Right hindlimb (tissue), 1 donor: ENCODE data around the gene TAF15.

Source experiments
- DNase-seq: peaks from one replicate; pipeline ENCODE4 v3.0.0-alpha.2; 2018

The TAF15 gene

DNA sequence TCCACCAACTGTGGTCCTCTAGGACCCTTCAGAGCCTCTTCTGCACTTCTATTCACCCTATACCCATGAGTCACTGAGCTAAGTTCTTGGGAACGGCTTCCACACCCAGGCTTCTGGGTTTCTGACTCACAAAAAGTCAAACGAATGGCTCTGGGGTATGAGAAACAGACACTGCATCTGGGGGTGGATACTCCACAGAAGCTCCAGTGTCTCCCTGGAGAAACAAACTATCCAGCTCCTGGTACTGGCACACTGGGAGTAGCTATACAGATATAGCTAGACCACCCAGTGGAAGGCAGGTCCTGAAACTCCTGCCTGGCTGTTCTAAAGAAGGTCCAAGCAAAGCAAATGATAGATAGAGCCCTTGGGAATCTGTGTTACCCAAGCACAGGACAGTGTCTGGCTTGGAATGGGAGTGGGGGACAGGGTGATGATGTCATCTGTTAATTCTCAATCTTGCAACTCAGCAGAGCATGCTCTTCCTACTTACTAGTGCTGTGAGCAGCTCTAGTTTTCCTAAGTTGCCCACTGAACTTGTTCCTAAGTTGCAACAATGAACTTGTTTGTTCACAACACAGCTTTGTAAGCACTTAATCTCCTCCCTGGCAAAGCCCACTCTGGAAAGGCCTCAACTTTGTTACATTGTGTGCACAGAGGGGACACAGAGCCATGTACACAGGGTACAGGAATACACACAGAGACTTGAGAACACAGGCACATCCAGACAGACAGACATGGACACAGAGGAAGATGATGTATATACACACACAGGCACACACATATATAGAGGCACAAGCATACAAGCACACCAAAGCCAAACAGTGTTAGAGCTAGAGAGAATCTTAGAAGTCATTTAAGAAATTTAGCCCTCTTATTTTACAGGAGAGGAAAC, 20.6 kb upstream of the TAF15 start:
- no peak for DNase-seq

DNA sequence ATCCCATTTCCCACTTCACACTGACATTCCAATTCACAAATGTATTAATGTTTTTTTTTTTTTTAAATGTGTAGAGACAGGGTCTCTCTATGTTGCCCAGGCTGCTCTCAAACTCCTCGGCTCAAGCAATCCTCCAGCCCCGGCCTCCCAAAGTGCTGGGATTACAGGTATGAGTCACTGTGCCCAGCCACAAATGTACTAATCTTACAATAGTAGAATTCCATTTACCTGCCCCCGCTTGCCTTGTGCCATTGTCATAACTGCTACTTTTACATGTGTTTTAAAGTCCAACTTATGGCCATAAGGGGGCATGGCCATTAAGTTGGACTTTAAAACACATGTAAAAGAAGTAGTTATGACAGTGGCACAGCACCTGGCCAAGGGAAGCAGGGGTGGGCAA, 18.4 kb upstream of the TAF15 start:
- DNase-seq: no peak

DNA sequence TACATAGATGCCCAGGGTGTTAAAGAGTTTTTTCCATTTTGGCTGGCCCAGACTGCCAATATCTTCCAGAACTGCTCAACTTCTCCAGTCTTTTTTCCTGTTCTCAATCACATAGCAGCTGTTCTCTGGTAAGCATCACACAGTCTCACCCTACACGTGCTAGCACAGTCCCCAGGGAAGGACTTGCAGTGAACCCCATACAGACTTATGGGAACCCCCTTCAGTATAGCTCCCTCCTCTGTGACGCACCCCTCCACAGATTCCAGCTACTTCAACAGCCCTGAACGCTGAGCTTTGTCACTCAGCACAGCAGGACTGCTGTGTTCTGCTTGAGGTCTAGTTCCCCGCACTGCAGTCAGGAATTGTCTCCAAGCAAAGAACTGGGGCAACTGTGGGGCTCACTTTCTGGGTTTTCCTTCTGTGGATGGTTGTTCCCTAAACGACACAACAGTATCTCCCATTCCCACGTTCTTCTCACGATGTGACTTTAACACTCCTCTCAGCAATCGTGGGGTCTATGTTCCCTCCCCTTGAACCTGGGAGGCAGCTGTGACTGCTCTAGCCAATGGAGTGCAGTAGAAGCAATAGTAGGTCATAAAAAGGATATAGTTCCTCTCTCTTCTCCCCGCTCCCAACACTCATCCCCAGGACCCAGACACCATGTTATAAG, 17.5 kb upstream of the TAF15 start:
- DNase-seq: no peak

DNA sequence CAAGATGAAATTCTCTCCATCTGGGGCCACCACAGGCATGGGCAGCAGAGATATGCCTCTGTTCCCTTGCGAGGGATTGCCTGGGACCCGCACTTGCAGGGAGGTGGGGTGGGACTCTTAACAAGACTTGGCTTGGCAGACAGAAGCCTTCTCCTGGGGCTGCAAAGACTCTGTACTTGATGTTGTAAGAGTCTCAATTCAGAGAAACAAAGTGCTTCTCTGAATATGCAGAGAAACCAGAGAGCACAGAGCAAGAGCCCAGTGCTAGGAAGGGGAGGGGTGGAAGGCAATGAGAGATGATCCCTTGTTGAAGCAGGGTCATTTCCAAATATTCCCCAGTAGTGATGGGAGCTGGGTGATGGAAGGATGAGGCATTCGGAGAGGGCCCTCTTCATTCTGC, 16.0 kb upstream of the TAF15 start:
- no peak for DNase-seq

DNA sequence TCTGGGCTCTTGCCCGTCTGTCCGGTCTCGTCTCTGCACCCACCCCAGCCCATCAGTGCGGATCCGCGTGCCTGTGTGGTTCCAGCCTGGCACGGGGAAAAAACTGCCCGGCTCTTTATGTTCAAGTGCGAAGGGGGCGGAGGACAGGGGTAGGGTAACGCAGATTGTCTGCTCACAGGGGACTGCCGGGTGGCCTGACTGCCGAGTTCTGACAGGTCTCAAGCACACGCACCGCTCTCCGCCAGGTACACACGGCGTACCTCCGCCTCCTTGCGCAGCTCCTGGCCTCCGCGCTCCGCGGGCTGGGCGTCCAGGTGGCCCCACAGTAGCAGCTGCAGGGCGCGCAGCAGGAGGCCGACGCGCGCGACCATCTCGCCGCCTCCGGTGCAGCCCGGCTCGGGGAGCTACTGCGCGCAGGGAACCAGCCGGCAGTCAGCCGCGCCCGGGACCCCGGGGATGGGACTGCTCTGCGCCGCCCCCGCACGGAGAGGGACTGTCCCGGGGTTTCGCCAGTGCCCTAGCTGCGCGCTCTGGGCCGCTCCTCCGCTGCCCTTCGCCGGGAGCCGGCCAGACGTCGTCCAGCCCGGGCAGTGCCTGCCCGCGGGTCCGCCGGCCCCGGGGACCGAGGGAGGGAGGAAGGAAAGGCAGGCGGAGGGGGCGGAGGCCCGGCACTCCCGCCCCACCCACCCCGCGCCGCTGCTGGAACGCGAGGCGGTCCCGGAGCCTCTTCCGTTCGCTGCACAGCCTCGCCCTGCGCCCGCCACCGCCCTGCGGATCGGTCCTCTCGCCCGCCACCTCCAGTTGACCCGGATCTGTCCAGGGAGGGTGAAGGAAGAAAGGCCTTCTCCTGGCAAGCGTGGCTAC, 14.0 kb upstream of the TAF15 start, which contains the start of gene MMP28:
MMP28 (minus strand) TSS at position 635 of the 864 bp plus-strand sequence; CDS start at position 371, 264 bp downstream.
- peak; percentile 52 for DNase-seq

DNA sequence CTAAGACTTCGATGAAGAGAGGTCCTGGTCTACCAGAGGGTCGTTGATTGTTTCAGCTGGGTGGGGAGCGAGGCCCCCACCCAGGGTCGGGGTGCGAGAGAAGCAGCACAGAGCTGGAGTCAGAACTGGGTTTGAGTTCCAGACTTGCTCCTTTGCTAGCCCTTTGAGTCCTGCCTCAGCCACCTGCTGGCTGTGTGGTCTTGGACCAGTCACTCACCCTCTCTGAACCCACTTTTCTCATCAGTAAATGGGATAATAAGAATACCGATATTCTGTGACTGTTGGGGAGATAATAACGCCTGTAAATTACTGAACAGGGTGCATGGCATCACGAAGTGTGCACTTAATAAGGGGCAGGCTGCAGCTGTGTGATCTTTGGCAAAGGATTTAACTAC, 13.4 kb upstream of the TAF15 start:
- no peak for DNase-seq

DNA sequence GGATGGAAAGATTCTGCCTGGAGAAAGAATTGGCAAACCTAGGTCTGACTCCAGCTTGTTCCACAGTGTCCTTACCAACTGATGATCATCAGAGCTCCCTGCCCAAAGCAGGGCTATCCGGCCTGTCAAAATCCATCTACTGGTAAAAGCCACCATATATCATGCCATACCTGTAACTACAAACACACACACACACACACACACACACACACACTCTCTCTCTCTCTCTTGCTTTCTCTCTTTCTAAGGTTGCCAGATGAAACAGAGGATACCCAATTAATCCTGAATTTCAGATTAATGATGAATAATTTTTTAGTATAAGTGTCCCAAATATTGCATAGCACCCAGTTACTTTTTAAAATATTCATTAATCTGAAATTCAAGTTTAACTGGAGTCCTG, 12.3 kb upstream of the TAF15 start:
- DNase-seq: no peak

DNA sequence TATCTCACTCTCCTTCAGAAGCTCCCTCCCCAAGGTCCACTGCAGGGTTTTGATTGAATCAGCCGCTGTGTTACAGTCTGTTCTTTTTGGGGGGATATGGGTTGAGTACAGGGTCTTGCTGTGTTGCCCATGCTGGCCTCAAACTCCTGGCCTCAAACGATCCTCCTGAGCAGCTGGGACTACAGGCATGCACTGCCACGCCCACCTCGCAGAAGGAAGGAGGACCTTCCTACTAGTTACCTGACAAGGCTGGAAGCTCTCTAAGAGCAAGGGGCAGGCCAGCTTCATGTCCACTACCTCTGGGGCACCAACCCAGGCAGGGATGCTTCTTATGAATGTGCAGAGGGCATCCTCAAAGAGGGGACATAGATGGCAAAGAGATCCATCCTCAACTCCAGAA, 11.9 kb upstream of the TAF15 start:
- DNase-seq: no peak

DNA sequence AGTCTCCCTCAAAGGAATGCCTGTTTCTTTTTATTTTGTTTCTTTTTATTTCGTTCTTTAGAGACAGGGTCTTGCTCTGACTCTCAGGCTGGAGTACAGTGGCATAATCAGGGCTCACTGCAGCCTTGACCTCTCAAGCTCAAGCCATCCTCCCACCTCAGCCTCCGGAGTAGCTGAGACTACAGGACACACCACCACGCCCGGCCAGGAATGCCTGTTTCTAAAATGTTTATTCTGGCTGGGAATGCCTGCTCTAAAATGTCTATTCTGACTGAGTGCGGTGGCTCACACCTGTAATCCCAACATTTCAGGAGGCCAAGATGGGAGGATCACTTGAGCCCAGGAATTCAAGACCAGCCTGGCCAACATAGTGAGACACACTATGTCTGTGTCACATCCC, 11.4 kb upstream of the TAF15 start:
- DNase-seq: no peak

DNA sequence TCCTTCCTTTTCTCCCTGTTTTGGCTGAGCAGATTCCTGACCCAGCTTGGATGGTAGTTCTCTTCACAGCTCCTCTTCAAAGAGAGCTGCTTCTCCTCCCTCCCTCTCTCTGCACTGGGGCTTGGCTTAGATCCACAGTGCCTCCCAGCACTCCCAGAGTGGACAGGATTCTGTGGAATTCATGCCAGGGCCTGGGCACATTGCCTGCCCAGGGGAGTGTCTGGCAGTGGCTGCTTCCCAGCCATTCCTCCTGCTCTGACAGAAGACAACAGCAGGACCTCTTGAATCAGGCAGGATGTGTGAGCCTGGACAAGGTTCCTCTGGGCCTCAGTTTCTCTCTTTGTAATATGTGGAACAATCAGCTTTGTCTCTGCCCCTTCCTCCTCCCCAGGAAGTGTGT, 9.3 kb upstream of the TAF15 start:
- DNase-seq: peak; percentile 87

DNA sequence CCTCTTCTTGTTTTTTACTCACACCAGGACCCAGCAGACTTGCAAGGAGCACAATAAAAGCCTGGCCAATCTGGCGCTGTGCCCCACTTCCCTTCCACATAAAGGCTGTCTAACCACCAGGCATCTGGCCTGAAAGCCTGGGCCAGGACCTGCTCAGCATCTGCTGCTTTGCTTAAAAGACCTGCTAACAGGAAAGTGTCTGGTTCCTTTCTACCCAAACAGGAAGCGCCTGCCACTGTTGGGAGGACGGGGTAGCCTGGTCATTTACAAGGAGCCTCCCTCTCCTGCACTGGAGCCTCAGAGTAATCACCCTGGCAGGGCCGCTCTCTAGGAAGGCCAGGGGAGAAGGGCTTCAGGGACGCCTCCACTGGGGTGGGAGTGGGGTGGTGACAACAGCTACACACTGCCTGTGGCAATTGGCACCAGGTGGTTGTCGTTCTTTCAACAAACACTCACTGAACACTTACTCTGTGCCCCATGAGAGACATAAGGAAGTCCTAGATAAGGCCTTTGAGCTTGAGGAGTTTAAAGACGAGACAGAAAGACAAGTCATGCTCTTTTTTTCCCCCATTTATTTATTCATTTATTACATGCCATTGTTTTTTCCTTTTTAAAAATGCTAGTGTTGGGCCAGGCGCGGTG, 7.6 kb upstream of the TAF15 start:
- peak; percentile 82 for DNase-seq

DNA sequence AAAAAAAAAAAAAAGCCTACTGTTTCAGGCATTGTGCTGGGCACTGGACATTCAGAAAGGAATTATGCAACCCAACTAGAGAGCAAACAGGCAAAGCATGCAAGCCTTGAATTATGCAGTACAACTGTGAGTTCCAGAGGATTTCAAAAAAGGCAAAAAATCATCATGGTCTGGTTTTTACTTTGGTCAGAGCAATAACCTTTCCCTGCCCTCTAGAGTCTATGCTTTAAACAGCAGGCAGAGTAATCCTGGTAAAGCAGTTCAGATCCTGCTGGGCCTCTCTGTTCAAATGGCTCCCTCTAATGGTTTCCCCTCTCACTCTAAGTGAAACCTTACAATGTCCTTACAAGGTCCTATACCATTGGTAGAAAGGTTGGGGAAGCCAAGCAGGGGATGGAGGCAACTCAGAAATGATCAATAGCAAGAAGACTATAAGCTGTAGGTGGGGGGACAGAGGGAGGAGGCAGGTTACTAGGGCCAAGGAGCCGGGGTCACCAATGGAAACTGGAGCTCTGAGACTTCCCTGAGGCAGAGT, 4.6 kb upstream of the TAF15 start:
- peak; percentile 50 for DNase-seq

DNA sequence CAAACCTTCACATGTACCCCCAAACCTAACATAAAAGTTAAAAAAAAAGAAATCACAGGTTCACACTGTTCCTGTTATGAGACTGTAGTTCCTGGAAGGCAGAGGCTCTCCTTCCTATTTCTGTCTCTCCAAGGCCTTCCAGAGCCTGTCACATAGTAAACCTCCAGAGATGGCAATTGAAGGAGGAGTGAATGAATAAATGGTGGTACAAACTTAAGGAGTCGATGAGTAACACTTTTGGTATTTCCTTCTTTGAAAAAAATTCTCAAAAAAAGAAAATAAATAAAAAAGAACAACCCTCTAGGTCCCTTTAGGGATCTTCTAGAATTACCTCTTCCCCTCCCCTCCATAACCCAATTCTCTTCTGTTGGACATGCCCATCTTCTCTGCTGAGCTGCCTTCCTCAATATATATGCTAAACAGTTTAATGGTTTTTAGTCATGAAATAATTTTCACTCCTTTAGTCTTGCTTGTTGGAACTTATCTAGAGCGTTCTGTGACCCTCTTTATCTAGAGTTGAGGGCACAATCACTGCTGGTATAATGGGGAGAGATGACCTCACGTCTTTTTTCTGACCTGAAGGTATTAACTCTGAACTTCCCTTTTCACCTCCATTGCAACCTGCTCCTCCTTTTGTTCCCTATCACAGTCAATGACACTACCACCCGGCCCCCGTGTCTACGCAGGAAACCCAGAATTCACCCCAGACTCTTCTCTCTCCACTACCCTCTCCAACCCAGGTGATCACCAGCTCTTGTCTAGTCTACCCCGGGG, 1.7 kb upstream of the TAF15 start:
- no peak for DNase-seq

DNA sequence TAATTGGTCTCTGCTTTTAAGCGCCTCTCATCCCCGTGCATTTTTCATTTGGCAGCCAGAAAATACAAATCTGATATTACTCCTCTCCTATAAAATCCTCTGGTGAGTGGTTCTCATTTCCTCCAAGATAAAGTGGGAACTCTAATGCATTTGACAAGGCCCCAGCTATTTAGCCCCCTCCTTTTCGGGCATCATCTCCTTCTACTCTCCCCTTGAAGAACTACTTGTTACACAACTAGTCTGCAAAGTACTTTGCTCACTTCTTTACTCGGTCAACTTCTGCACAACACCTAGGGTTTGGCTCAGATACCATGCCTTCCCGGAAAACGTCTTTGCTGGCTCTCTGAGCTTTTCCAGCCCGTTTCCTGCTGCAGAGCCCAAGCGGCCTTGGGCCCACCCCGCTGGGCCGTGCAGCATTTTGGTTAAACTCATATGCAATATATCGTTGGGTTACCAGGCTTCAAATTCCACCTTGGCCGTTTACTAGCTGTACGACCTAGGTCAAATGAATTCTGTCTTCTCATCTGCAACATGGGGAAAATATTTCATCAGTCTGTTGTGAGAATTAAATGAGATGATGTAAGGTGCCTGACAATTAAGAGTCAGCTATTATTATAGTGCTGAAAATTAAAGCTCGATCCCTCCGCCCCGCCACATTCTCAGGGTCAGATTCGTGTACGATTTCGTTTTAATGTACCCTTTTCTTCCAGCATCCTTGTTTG, 883 bp upstream of the TAF15 start:
- DNase-seq: no peak

DNA sequence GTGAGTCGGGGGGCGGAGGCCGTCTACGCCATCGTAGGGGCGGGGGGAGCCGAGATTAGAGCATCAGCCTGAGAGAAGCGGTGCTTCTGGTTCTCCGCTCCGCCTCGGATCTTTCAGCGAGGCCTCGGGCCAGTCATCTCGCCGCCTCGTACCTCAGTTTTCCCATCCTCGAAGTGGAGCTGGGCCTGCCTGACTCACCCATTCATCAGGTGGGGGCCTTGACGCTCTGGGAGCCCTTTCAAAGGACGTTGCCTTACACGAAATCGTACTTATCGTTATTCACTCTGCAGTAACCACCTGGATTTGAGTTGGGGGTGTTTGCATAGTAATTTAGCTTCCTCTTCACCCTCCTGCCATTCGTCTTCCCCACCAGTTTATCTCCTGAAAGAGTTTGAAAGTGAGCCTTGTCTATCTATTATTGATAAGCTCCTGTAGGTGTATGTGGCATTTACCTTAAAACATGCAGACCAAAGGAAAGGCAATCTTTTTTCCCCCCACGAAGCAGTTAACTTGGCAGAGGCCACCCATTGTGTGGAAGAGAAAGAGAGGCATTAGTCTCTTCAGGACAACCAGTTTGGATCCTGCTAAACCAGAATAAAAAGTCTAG, 674 bp downstream of the TAF15 start:
- DNase-seq: no peak

DNA sequence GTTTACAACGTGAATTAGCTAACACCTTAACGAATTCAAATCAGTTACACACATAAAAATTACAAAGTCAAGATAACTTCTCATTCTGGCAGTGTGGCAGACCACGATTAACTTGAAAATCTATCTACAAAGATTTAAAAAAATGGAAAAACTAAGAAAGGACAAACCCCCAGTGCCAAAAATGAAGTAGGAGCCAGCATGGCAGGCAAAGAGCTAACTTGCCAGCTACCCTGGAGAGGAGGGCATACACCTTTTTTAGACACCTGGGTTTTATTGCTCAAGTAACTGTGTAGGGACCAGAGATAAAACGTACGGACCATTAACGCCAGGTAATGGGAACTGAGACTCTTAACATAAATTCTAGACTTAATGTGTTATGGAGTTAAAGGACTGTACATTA, 2.5 kb downstream of the TAF15 start:
- no peak for DNase-seq

DNA sequence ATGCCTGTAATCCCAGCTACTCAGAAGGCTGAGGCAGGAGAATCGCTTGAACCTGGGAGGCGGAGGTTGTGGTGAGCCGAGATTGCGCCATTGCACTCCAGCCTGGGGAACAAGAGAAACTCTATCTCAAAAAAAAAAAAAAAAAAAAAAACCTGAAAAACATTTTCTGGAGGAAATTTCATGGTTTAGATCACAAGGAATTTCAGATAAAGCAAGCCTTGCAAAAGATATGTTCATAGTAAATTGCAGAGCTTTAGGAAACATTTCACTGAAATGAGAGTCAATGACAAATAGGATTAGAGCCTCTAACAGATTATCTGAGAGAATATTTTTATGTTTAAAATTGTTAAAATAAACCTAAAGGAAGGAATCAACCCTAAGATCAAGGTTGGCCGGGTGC, 3.2 kb downstream of the TAF15 start:
- DNase-seq: no peak

DNA sequence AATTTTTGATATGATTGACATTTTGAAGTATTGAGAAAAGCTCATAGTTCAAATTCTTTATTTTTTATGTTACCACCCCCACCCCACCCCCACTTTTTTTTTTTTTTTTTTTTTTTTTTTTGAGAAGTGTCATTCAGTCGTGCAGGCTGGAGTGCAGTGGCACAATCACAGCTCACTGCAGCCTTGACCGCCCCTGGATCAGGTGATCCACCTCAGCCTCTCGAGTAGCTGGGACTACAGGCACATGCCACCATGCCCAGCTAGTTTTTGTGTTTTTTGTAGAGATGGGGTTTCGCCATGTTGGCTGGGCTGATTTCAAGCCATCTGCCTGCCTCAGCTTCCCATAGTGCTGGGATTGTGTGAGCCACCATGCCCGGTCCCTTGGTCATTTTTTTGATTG, 7.4 kb downstream of the TAF15 start:
- no peak for DNase-seq

DNA sequence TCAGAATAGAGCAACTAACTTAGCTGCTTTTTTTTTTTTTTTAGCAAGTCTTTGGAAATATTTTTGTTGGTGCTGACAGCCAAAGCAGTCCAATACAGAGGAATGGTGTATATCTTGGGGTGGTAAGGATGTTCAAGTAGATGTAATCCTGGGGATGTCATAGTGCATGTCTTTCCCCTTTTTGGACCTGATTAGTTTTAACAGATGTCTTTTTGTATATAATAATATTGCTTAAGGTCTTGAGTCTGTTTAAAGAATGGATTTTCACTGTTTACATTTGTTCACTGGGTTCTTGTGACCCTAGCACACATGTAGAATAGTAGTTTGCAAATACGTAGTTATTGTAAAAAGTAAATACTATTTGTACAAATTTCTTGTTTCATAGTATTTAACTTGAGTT, 7.9 kb downstream of the TAF15 start:
- no peak for DNase-seq

DNA sequence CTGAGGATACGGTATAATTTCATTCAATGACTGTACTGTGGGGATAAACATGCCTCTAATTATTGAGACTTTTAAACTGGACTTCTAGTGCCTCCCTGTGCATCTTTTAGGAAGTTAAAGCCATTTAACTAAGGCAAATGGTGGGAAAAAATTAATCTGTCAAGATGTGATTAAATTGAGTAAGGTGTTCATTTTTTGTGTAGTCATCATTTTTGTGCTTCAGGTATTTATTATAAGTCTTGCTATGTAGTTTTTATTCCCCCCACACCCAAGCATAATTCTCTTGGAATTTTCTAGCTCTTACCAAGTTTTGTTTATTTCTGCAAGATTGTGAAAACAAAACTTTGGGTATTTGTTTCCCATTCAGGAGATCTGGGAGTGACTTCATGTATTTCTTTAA, 10.2 kb downstream of the TAF15 start:
- no peak for DNase-seq

DNA sequence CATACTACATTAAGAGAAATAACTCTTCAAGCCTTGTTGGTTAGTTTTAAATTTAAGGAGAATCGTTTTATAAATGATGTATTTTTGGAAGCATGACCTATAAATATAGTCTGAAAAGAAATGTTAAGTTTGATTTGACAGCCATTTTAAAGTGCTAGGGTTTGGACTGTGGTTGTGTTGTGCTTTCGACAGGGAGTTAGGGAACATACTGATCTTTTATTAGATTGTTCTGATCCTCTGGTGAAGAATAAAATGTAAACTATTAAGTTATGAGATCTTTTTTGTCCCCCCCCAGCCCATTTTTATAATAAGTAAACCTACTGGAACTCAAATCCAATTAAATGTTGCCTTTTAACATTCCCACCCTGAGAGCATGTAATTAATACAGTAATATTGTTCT, 12.0 kb downstream of the TAF15 start:
- DNase-seq: no peak
